ENCODE data around the gene CCR5AS.
"Not testable (repeated sequence)": the region's sequence is repeated elsewhere in the genome, so short reads cannot be mapped to it uniquely, and the experiment has no call there.

Gene CCR5AS

DNA sequence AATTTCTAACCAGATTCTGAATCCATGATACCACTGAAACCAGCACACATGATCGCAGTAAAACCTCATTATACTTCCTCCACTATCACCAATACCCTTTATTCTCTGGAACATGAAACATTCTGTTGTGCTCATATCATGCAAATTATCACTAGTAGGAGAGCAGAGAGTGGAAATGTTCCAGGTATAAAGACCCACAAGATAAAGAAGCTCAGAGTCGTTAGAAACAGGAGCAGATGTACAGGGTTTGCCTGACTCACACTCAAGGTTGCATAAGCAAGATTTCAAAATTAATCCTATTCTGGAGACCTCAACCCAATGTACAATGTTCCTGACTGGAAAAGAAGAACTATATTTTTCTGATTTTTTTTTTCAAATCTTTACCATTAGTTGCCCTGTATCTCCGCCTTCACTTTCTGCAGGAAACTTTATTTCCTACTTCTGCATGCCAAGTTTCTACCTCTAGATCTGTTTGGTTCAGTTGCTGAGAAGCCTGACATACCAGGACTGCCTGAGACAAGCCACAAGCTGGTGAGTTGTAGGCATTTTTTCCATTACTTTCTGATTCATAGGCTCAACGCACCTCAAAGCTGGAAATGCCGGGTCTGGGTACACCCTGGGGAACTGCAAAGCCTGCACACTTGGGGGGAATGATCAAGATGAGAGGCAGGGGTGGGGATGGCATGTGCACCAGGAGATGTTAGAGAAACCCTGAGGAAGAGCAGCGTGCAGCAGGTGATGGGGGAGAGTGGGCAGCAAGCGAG lies 53.0 kb downstream of the CCR5AS start, which contains the start of gene CCR2:
Gene CCR2 (plus strand): TSS at position 465 of the 764 bp plus-strand sequence. CDS start 3,417 bp downstream, outside the sequence.
- DNase-seq, result no peak

DNA sequence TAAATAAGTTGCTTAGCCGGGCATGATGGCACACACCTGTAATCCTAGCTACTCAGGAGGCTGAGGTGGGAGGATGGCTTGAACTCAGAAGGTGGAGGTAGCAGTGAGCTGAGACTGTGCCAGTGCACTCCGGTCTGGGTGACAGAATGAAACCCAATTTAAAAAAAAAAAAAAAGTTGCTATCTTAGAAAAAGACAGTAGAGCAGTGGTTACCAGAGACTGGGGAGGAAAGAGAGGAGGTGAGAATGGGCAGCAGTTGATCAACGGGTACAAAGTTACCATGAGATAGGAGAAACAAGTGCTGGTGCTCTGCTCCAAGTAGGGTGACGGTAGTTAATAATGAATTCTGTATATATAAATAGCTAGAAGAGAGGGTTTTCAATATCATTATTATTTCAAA lies 53.8 kb downstream of the CCR5AS start:
- no peak for DNase-seq

DNA sequence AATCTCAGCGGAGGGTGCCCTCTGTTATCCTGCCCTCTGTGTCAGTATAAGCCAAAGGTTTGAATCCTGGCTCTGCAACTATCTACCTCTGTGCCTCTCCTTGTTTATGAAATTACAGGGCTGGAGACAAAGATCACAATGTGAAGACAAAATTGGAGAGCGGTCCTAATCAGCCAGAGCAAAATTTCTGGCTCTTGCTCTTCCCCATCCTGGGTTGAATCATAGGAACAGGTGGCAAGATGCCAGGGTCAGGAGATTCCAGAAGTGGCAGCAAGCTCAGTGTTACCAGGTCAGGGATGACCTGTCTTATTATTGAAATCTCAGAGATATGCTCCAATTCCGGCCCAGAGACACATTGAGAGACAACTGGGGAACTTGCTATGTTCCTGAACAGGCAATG lies 55.2 kb downstream of the CCR5AS start:
- no peak for DNase-seq

DNA sequence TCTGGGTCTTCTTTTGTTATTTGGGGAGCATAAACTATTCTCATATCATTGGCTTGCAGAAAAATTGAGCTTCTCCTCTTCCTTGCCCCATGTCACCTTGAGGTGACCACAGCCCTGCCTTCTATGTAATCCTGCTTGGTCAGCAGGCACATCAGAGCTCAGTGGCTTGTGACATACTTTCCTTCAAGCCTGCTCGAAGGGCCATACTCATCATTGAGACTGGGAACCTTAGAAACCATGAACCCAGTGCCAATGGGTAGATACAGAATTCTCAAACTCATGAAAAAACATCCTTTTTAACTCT lies 56.7 kb downstream of the CCR5AS start:
- DNase-seq, result no peak

DNA sequence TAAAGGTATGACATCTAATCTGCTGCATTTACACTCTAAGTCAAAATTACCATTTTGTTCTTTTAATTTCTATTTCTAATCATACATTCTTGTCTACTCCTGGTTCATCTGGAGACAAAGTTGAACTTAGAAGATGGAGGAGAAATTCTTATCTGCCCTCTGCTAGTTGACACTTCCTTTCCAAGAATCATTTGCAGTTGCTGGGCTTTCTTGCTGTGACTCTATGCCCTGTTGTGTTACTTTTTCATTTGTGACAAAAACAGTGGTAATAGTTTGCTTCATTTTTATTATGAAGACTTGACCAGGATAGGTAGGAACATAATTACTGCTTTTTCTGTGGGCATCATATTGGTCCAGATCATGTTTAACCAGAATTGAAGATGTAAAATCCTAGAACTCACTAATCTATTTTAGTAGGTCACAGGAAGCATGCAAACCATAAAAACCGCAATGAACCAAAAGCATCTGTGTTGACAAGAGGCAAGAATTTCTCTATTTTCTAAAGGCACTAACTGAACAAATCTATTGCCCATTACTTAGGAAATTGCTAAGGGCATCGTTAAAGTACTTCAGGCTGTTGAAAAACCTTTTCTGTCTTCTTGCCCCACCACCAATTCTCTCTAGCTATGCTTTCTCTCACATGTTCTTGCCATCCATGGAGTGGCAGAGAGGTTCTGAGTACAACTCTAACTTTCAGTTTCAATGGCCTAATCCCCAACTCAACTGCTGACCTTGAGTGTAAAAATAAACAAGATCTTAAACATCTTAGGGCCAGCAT lies 57.2 kb downstream of the CCR5AS start:
- no peak for DNase-seq

DNA sequence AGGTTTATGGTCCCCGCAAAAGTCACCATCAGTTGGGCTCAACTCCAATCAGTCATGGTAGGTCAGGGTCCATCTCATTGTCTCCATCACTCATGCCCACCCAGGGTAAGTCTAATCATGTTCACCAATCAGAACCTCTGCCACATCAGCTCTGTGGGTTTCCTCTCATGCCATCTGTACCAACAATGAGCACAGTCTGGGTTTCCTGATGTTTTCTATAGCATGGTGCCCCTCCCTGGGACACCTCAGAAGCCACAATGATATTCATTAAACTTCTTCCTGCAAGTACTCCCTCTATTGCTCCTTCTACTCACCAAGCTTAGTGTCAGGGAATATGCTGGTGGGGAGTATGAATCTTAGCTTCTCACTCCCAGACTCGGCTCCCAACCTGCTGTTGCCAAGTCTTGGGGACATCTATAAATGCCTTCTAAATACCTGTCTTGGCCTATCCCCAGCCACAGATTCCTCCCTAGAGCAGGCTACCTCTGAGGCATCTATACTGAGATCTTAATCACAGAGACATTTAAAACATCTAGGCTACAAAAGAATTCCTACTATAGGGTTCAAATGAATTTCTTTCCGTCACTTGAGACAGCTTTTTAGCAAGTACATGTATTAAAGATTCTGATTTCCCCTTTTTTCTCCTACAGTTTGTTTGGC lies 57.9 kb downstream of the CCR5AS start:
- DNase-seq, result no peak

DNA sequence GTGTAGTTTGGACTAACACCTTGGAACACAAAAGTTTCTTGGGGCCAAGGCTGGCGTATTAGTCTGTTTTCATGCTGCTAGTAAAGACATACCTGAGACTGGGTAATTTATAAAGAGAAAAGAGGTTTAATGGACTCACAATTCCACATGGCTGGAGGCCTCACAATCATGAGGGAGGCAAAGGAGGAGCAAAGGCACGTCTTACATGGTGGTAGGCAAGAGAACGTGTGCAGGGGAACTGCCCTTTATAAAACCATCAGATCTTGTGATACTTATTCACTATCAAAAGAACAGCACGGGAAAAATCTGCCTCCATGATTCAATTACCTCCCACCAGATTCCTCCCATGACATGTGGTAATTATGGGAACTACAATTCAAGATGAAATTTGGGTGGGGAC lies 62.4 kb downstream of the CCR5AS start:
- DNase-seq, result no peak

DNA sequence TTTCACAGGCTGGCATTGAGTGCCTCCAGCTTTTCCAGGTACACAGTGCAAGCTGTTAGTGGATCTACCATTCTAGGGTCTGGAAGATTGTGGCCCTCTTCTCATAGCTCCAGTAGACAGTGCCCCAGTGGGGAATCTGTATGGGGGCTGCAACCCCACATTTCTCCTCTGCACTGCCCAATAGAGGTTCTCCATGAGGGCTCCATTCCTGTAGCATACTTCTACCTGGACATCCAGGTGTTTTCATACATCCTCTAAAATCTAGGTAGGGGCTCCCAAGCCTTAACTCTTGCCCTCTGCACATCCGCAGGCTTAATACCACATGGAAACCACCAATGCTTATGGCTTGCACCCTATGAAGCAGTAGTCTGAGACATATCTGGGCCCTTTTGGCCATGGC lies 68.0 kb downstream of the CCR5AS start:
- DNase-seq, result no peak

DNA sequence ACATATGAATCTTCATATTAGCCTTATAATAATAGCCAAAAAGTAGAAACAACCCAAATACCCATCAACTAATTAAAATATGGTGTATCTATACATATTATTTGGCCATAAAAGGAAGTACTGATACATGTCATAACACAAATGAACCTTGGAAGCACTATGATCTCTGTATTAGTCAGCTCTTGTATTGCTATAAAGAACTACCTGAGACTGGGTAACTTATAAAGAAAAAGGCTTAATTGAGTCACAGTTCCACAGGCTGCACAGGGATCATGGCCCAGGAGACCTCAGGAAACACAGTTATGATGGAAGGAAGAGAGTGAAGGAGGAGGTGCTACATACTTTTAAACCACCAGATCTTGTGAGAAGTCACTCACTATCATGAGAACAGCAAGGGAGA lies 69.0 kb downstream of the CCR5AS start:
- no peak for DNase-seq

DNA sequence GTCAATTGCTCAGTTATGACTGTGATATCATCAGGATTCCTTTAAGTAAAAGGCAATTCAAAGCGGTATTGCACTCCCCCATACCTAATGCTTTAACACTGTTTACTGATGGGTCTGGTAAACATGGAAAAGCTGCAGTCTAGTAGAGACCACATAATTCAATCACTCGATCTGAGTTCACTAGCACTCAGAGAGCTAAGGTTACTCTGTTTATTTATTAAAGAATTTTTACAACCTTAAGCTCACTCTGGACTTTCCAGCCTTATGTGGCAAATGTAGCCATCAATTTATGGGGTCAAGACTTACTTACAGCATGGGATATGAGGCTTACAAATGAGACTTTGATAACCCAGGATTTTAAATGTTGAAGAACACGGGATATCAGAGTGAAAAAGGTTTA lies 71.3 kb downstream of the CCR5AS start:
- no peak for DNase-seq

DNA sequence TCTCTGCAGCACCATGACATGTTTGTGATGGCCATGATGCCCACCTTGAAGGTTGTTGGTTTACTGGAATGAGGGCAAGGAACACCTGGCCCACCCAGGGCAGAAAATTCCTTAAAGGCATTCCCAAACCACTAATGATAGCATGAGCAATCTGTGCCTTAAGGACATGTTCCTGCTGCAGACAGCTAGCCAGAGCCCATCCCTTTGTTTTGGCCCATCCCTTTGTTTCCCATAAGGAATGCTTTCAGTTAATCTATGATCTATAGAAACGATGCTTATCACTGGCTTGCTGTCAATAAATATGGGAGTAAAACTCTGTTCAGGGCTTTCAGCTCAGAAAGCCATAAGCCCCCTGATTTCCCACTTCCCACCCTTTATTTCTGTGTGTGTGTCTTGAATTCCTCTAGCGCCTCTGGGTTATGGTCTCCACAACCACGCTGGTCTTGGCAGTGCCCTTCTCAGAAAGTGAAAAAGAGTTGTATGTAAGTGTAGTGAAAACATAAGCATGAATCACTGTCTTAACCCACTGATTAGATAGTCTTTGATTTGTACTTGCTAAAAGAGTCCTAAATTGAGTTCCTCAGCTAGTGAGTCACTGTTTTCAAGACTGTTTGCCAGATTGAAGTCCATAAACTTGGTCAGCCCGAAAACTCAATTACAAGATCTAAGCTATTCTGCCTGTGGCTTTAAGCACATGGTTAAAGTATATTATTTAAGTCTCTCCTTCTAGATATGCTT lies 72.0 kb downstream of the CCR5AS start:
- no peak for DNase-seq

DNA sequence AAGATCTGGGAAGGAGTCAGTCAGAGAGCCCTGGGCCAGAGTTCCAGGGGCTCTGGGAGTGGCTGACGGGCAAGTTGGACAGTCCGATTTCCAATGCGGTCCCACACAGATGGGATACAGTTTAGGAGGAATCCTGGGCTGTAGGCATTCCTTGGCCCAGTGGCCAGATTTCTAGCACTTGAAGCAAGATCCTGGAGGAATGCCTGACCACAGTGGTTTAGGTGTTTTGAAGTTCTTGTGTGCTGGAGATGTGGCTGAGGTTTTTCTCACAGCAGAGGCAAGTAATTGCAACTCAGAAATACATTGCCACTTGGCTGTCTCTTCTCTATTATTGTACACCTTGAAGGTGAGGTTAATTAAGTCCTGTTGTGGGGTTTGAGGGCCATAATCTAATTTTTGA lies 76.2 kb downstream of the CCR5AS start:
- DNase-seq, result not testable (repeated sequence)

DNA sequence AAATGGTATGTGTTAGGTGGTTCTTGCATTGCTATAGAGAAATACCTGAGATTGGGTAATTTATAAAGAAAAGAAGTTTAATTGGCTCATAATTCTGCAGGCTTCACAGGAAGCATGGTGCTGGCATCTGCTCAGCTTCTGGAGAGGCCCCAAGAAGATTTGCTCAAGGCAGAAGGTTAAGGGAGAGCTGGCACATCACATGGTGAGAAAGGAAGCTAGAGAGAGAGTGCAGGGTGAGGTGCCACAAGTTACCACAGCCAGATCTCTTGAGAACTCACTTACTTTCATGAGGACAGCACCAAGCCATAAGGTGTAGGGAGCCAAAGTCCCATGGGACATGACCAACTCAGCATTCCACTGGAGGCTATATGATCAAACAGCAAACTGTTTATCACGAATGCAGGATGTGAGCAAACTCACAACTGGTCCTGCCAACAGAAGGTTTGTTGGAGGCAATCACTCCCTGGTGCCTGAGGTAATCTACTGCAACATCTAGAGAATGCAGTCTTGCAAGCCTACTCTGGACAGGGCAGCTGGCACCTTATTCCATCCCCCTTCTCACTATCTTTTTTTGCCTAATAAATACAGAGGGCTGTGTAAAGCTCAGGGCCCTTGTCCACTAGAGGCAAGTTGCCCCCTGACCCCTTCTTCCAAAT lies 81.1 kb downstream of the CCR5AS start:
- DNase-seq, result no peak

DNA sequence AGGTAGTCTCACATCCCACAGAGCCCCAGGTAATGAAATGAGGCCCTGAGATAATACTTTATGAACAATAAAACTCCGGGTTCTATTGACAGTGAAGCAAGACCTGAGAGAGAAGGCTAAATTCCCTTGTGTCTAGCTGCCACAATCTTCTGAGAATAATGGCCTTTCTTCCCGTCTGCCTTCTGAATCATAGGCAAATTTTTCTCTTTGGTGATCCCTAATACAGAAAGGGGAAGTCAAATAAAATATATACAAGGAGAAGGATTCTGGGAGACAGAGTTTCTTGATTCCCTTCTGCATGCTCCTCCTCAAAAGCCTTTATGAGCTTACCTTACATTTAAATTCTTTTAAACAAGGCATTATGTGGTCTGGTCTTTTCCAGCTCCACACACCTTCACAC lies 82.8 kb downstream of the CCR5AS start:
- no peak for DNase-seq

DNA sequence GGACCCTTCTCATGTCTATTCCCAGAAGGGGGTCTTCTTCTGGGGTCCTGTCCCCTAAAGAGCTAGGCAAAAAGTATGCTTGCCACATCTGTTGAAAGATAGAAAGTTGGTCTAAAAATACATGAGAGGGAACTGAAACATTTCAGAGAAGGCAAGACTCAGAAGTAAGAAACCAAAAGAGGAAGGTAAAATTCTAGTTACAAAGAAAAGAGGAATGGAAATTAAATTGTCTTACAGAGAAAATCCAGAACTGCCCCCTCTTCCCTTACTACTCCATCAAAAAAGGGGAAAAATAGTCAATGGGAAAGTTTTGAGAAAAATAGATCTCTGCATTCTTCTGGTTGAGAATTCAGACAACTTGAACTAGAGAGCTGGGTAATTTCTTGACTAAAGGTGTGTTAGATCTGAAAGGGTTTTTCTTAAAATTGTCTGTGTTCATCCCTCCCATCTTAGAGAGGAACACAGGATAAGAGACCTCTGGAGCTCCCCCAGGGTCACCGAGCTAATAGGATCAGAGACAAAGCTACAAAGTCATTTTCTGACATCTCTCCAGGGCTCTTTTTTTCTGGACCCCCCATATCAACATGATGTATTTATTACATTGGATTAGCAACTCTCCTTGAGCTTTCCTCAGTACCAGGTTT lies 85.3 kb downstream of the CCR5AS start:
- no peak for DNase-seq

DNA sequence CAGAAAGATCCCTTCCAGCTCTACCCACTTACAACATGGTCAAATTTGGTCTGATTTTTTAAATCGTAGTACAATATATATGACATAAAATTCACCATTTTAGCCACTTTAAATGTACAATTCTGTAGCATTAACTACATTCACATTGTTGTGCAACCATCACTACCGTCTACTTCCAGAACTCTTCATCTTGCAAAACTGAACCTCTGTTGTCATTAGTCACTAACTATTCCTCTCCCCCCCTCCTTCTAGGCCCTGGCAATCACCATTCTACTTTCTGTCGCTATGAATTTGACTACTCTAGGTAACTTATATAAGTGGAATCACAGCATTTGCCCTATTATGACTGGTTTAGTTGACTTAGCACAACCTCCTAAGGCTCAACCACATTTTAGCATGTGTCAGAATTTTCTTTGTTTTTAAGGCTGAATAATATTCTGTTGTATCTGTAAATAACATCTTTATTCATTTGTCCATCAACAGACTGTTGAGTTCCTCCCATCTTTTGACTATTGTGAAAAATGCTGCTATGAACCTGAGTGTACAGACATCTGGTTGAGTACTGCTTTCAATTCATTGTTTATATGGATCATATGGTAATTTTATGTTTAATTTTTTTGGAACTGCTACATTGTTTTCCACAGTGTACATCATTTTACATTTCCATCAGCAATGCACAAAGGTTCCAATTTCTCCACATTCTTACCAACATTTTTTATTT lies 88.5 kb downstream of the CCR5AS start:
- DNase-seq, result no peak

DNA sequence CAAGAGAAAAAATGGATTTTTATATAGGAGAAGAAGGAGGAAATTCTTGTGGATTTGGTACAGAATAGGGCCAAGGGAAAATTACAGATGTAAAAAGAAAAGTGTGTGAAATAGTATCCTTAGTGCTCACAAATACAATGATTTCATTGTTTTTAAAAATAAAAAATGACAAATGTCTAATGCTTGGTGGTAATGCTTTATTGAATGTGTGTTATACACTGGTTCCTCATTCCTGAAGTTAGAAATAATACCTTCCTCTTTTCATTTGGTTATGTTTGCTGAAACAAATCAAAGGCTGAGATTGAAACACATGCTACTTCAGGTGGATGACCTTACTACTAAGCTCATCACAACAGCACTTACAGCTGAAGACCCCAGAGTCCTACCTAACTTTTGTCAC lies 90.7 kb downstream of the CCR5AS start:
- DNase-seq, result no peak

DNA sequence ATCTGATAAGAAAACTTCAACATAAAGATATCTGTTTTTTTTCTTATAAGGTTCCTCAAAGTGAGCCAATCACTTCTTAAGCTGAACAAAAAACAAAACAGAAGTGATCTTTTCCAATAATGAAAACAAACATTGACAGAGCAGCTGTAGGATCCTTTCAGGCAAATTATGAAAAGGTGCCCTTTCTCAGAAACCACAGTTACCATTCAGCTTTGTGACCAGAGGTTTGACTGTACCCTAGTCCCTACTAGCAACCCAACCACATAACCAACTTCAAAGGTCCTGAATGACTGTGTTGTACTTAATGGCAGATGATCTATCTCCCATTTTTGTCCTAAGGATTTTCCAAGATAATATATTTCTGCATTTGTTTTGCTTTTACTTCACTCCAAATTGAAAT lies 92.3 kb downstream of the CCR5AS start:
- no peak for DNase-seq
